Hepatocyte (in vitro differentiated cells): ENCODE measurements around the gene EDC3. TPM values are rescaled to one million over a fixed set of nuclear protein-coding genes. Genes with fewer than 3 reads are reported as not detected.

Experiments used
- DNase-seq: peaks from one replicate; pipeline ENCODE4 v3.0.0-alpha.2; 2016; ENCODE audit warnings: low spot score
- H2AFZ ChIP-seq: fragments of 200-600 bp; sonication (generic); 2 replicates; pipeline ENCODE4 v1.6.0; 2016; ENCODE audit warnings: antibody characterized with exemption, mild to moderate bottlenecking
- H3K27ac ChIP-seq: fragments of 200-600 bp; sonication (generic); 2 replicates; pipeline ENCODE4 v1.5.1; 2016; ENCODE audit warnings: mild to moderate bottlenecking
- H3K27me3 ChIP-seq: fragments of 200-600 bp; sonication (generic); 2 replicates; pipeline ENCODE4 v1.6.1; 2016
- H3K36me3 ChIP-seq: fragments of 200-600 bp; sonication (generic); replicated peaks from 2 replicates; pipeline ENCODE4 v1.5.1; 2016; ENCODE audit warnings: low read depth; ENCODE audit not compliant: insufficient read depth
- H3K4me1 ChIP-seq: fragments of 200-600 bp; sonication (generic); 2 replicates; pipeline ENCODE4 v1.5.1; 2016; ENCODE audit warnings: mild to moderate bottlenecking, moderate library complexity; ENCODE audit not compliant: insufficient read depth
- H3K4me2 ChIP-seq: fragments of 200-600 bp; sonication (generic); 2 replicates; pipeline ENCODE4 v1.6.0; 2016
- H3K4me3 ChIP-seq: fragments of 200-600 bp; sonication (generic); 2 replicates; pipeline ENCODE4 v1.5.1; 2016; ENCODE audit warnings: mild to moderate bottlenecking
- H3K79me2 ChIP-seq: fragments of 200-600 bp; sonication (generic); 2 replicates; pipeline ENCODE4 v1.6.0; 2017; ENCODE audit warnings: mild to moderate bottlenecking
- H3K9me2 ChIP-seq: fragments of 200-600 bp; sonication (generic); replicated peaks from 2 replicates; pipeline ENCODE4 v1.6.0; 2017; ENCODE audit warnings: mild to moderate bottlenecking; ENCODE audit not compliant: insufficient read depth
- H3K9me3 ChIP-seq: fragments of 200-600 bp; sonication (generic); 2 replicates; pipeline ENCODE4 v1.5.1; 2016; ENCODE audit warnings: low read depth, mild to moderate bottlenecking
- H4K20me1 ChIP-seq: fragments of 200-600 bp; sonication (generic); 2 replicates; pipeline ENCODE4 v1.6.0; 2016; ENCODE audit warnings: mild to moderate bottlenecking; ENCODE audit not compliant: insufficient read depth, poor library complexity, severe bottlenecking
- CTCF ChIP-seq: fragments of 200-600 bp; sonication (generic); IDR thresholded peaks from 2 replicates; pipeline ENCODE4 v1.5.1; 2016; ENCODE audit warnings: antibody characterized with exemption, mild to moderate bottlenecking; ENCODE audit not compliant: poor library complexity
- EZH2 ChIP-seq: fragments of 200-600 bp; sonication (generic); IDR thresholded peaks from 2 replicates; pipeline ENCODE4 v1.6.1; 2016; ENCODE audit warnings: antibody characterized with exemption, mild to moderate bottlenecking, borderline replicate concordance
- EZH2phosphoT487 ChIP-seq: fragments of 200-600 bp; sonication (generic); IDR thresholded peaks from one replicate; pipeline ENCODE4 v1.6.1; 2018; ENCODE audit warnings: antibody characterized with exemption, mild to moderate bottlenecking, low read depth, moderate library complexity; ENCODE audit not compliant: unreplicated experiment, severe bottlenecking
- WGBS: methylation state at CpG from one replicate; pipeline ENCODE4 v1.1.6; 2016; ENCODE audit warnings: low lambda C conversion rate; ENCODE audit errors: missing lambda C conversion rate; 5-methylcytosine and 5-hydroxymethylcytosine counted together
- polyA plus RNA-seq: library from polyadenylated mRNA; unstranded; fragments of >200 nt; fragmentation: Nextera tagmentation; extraction: Ambion mirVana; gene quantifications from 2 replicates; pipeline ENCODE4 v1.2.1, GENCODE V29; 2016
- total RNA-seq: library from RNA; depleted of rRNA; stranded (reverse); fragments of >200 nt; gene quantifications from 2 replicates; pipeline ENCODE4 v1.2.3, GENCODE V29; 2014

The EDC3 gene
- total and polyA plus RNA-seq, 2 experiments from 2014 or later, result 11.5 to 31.4 TPM

GRCh38 chr15:74589826-74590225, 106.0 kb downstream of the EDC3 start:
- no peak for DNase-seq
- no peak overlapping the region for H3K27ac ChIP-seq
- WGBS, result 96% methylated on average over 6 of the region's 6 CpGs

GRCh38 chr15:74585857-74586256, 110.0 kb downstream of the EDC3 start:
- Histone ChIP-seq H3K27me3 (no peaks in the 10 kb centered on the region), H2AFZ (no peak overlapping the region), H3K36me3 (no peaks in the 10 kb centered on the region), H3K4me1 (peaks cover 10% of the 10 kb centered on the region), H3K4me2 (no peak overlapping the region), H3K9me2 (no peaks in the 10 kb centered on the region), H3K4me3 (no peak overlapping the region), H3K9me3 (no peaks in the 10 kb centered on the region), H3K27ac (no peak overlapping the region), H4K20me1 (no peaks in the 10 kb centered on the region), H3K79me2 (no peaks in the 10 kb centered on the region)
- WGBS, result 75% methylated on average over 9 of the region's 9 CpGs
- TF ChIP-seq CTCF (no peak), EZH2 (no peak), EZH2phosphoT487 (no peak)
- DNase-seq, result no peak

More at GRCh38 chr15:74589826-74590225, 106.0 kb downstream of the EDC3 start:
- no peak overlapping the region for H3K4me3 ChIP-seq
- H3K4me2 ChIP-seq, result no peak overlapping the region
- TF ChIP-seq CTCF, result no peak
- TF ChIP-seq EZH2, result no peak
- TF ChIP-seq EZH2phosphoT487, result no peak
- H2AFZ ChIP-seq, result no peak overlapping the region
- no peaks in the 10 kb centered on the region for H3K9me2 ChIP-seq
- H3K9me3 ChIP-seq, result no peaks in the 10 kb centered on the region
- H3K36me3 ChIP-seq, result no peaks in the 10 kb centered on the region
- peaks cover 5% of the 10 kb centered on the region for H3K4me1 ChIP-seq
- no peaks in the 10 kb centered on the region for H4K20me1 ChIP-seq
- no peaks in the 10 kb centered on the region for H3K79me2 ChIP-seq
- no peaks in the 10 kb centered on the region for H3K27me3 ChIP-seq

- TF ChIP-seq EZH2 (no peak), EZH2phosphoT487 (no peak), CTCF (no peak)
- Histone ChIP-seq H3K9me3 (no peaks in the 10 kb centered on the region), H3K27ac (no peak overlapping the region), H3K4me2 (no peak overlapping the region), H2AFZ (no peak overlapping the region), H3K9me2 (no peaks in the 10 kb centered on the region), H3K79me2 (no peaks in the 10 kb centered on the region), H3K4me3 (no peak overlapping the region), H3K4me1 (peaks cover 10% of the 10 kb centered on the region), H3K27me3 (no peaks in the 10 kb centered on the region), H4K20me1 (no peaks in the 10 kb centered on the region), H3K36me3 (no peaks in the 10 kb centered on the region)
- no peak for DNase-seq
- 63% methylated on average over 3 of the region's 3 CpGs for WGBS
Measured at GRCh38 chr15:74585191-74585590, 110.6 kb downstream of the EDC3 start.

- no peaks in the 10 kb centered on the region for H3K27me3 ChIP-seq
- H3K36me3 ChIP-seq, result no peaks in the 10 kb centered on the region
- H2AFZ ChIP-seq, result no peak overlapping the region
- H4K20me1 ChIP-seq, result no peaks in the 10 kb centered on the region
- peaks cover 10% of the 10 kb centered on the region for H3K4me1 ChIP-seq
- no peaks in the 10 kb centered on the region for H3K9me2 ChIP-seq
- WGBS, result 33% methylated on average over 4 of the region's 4 CpGs
- no peak overlapping the region for H3K27ac ChIP-seq
- no peak for DNase-seq
- no peaks in the 10 kb centered on the region for H3K79me2 ChIP-seq
- no peaks in the 10 kb centered on the region for H3K9me3 ChIP-seq
- TF ChIP-seq EZH2 (no peak), CTCF (no peak), EZH2phosphoT487 (no peak)
- H3K4me3 ChIP-seq, result no peak overlapping the region
- no peak overlapping the region for H3K4me2 ChIP-seq
Measured at GRCh38 chr15:74584779-74585178, 111.0 kb downstream of the EDC3 start.
